ENCODE measurements around the gene PITPNB.

- TF ChIP-seq POLR2AphosphoS5 (IDR thresholded peaks at IDR 0.05; ENCODE audit: borderline replicate concordance, low read depth, low read length) (no peak), EZH2 (IDR thresholded peaks at IDR 0.05) (no peak), FOXP2 (optimal IDR thresholded peaks at IDR 0.05; ENCODE audit: control extremely low read depth, extremely low read length, insufficient read depth) (no peak)
Measured at GRCh38 chr22:27853424-27853823, 65.6 kb downstream of the PITPNB start.

Measured in SK-N-MC (cell line).